HUES6 (cell line): ENCODE results near the gene FBXO8.

ENCODE experiments used
- H3K27ac ChIP-seq: 2 replicates; pipeline ENCODE4 v1.7.0; 2013; ENCODE audit warnings: low read depth, mild to moderate bottlenecking, low read length, inconsistent platforms
- H3K27me3 ChIP-seq: 2 replicates; pipeline ENCODE4 v1.6.1; 2013; ENCODE audit warnings: low read length; ENCODE audit not compliant: control insufficient read depth, insufficient read depth
- H3K36me3 ChIP-seq: 2 replicates; pipeline ENCODE4 v1.6.1; 2013; ENCODE audit warnings: low read length; ENCODE audit not compliant: control insufficient read depth, insufficient read depth
- H3K4me1 ChIP-seq: 2 replicates; pipeline ENCODE4 v1.6.1; 2013; ENCODE audit warnings: low read length; ENCODE audit not compliant: control insufficient read depth, insufficient read depth
- H3K4me3 ChIP-seq: 2 replicates; pipeline ENCODE4 v1.5.1; 2013; ENCODE audit warnings: low read depth, low read length
- H3K9ac ChIP-seq: one replicate; pipeline ENCODE4 v1.6.1; 2013; ENCODE audit warnings: mild to moderate bottlenecking, low read length
- H3K9me3 ChIP-seq: 2 replicates; pipeline ENCODE4 v1.6.1; 2013; ENCODE audit warnings: low read depth, low read length; ENCODE audit not compliant: control insufficient read depth, insufficient read depth

FBXO8 gene

GRCh38 chr4:174283507-174284471 is at the start of gene FBXO8, which contains the start of gene CEP44:
Gene FBXO8 (minus strand): TSS chr4:174283667. CDS start chr4:174263092, 20,575 bp downstream.
Gene CEP44 (plus strand): TSS chr4:174283911. CDS start chr4:174299122, 15,211 bp downstream.
- Histone ChIP-seq H3K4me3 (peak within 1 kb of the TSS; percentile 92), H3K4me1 (peaks cover 3% of the 10 kb centered on the region; the same call in 1 of the 2 replicates), H3K36me3 (no peaks in the 10 kb centered on the region), H3K9ac (peak within 1 kb of the TSS; percentile 99), H3K27ac (peak within 1 kb of the TSS; percentile 100), H3K9me3 (no peaks in the 10 kb centered on the region; the same call in 1 of the 2 replicates), H3K27me3 (no peaks in the 10 kb centered on the region)

GRCh38 chr4:174332741-174333493 is 49.5 kb upstream of the FBXO8 start:
- Histone ChIP-seq H3K9ac (no peak overlapping the region), H3K4me1 (0 out of 2 replicates have a peak, but pooled peaks cover 9% of the 10 kb centered on the region), H3K9me3 (no peaks in the 10 kb centered on the region), H3K27ac (no peak overlapping the region), H3K4me3 (no peak overlapping the region), H3K36me3 (no peaks in the 10 kb centered on the region), H3K27me3 (no peaks in the 10 kb centered on the region)

GRCh38 chr4:174324725-174325124 is 41.3 kb upstream of the FBXO8 start:
- H3K27ac ChIP-seq = no peak overlapping the region
- 0 out of 2 replicates have a peak, but pooled peaks cover 3% of the 10 kb centered on the region for H3K36me3 ChIP-seq
- H3K4me3 ChIP-seq = no peak overlapping the region
- no peaks in the 10 kb centered on the region for H3K4me1 ChIP-seq
- no peaks in the 10 kb centered on the region for H3K27me3 ChIP-seq
- no peaks in the 10 kb centered on the region for H3K9me3 ChIP-seq
- H3K9ac ChIP-seq = no peak overlapping the region

- Histone ChIP-seq H3K9me3 (no peaks in the 10 kb centered on the region), H3K9ac (no peak overlapping the region)
Measured at GRCh38 chr4:174324236-174324635, 40.8 kb upstream of the FBXO8 start.

GRCh38 chr4:174320494-174321199 is 37.2 kb upstream of the FBXO8 start:
- Histone ChIP-seq H3K27me3 (no peaks in the 10 kb centered on the region), H3K4me1 (no peaks in the 10 kb centered on the region), H3K36me3 (peaks cover 15% of the 10 kb centered on the region), H3K4me3 (no peak overlapping the region), H3K27ac (no peak overlapping the region), H3K9ac (no peak overlapping the region), H3K9me3 (no peaks in the 10 kb centered on the region)

More at GRCh38 chr4:174324236-174324635, 40.8 kb upstream of the FBXO8 start:
- no peaks in the 10 kb centered on the region for H3K4me1 ChIP-seq
- H3K27ac ChIP-seq = no peak overlapping the region
- H3K27me3 ChIP-seq = no peaks in the 10 kb centered on the region
- H3K36me3 ChIP-seq = 0 out of 2 replicates have a peak, but pooled peaks cover 4% of the 10 kb centered on the region
- H3K4me3 ChIP-seq = no peak overlapping the region

GRCh38 chr4:174318829-174319764 is 35.6 kb upstream of the FBXO8 start:
- Histone ChIP-seq H3K27me3 (no peaks in the 10 kb centered on the region), H3K36me3 (peaks cover 15% of the 10 kb centered on the region), H3K9me3 (no peaks in the 10 kb centered on the region), H3K4me3 (no peak overlapping the region), H3K9ac (no peak overlapping the region), H3K27ac (no peak overlapping the region; the same call in 1 of the 2 replicates), H3K4me1 (peaks cover 8% of the 10 kb centered on the region)

GRCh38 chr4:174317531-174317930 is 34.1 kb upstream of the FBXO8 start:
- no peaks in the 10 kb centered on the region for H3K9me3 ChIP-seq
- peaks cover 15% of the 10 kb centered on the region for H3K36me3 ChIP-seq
- no peak overlapping the region for H3K4me3 ChIP-seq
- no peaks in the 10 kb centered on the region for H3K27me3 ChIP-seq
- H3K9ac ChIP-seq = no peak overlapping the region
- no peak overlapping the region for H3K27ac ChIP-seq
- peaks cover 8% of the 10 kb centered on the region for H3K4me1 ChIP-seq

- no peaks in the 10 kb centered on the region for H3K27me3 ChIP-seq
- H3K4me1 ChIP-seq = peaks cover 8% of the 10 kb centered on the region
- no peak overlapping the region for H3K9ac ChIP-seq
- peaks cover 15% of the 10 kb centered on the region for H3K36me3 ChIP-seq
- H3K4me3 ChIP-seq = no peak overlapping the region
- H3K9me3 ChIP-seq = no peaks in the 10 kb centered on the region
- H3K27ac ChIP-seq = no peak overlapping the region
Measured at GRCh38 chr4:174316954-174317353, 33.5 kb upstream of the FBXO8 start.

GRCh38 chr4:174316546-174316945 is 33.1 kb upstream of the FBXO8 start:
- Histone ChIP-seq H3K27me3 (no peaks in the 10 kb centered on the region), H3K27ac (no peak overlapping the region), H3K36me3 (peaks cover 17% of the 10 kb centered on the region), H3K9ac (no peak overlapping the region), H3K9me3 (no peaks in the 10 kb centered on the region), H3K4me3 (no peak overlapping the region), H3K4me1 (peaks cover 8% of the 10 kb centered on the region)

GRCh38 chr4:174314770-174315169 is 31.3 kb upstream of the FBXO8 start:
- no peak overlapping the region for H3K9ac ChIP-seq
- H3K4me1 ChIP-seq = peaks cover 8% of the 10 kb centered on the region
- no peaks in the 10 kb centered on the region for H3K27me3 ChIP-seq
- no peak overlapping the region for H3K27ac ChIP-seq
- H3K9me3 ChIP-seq = no peaks in the 10 kb centered on the region
- peaks cover 19% of the 10 kb centered on the region for H3K36me3 ChIP-seq
- H3K4me3 ChIP-seq = no peak overlapping the region
